Prostate gland (tissue), 2 donors: ENCODE results near the gene SMPD4.
"Not testable (repeated sequence)": the region's sequence is repeated elsewhere in the genome, so short reads cannot be mapped to it uniquely, and the experiment has no call there.

Experiments used
- POLR2A ChIP-seq: fragments of 450-650 bp; IDR thresholded peaks from one replicate; pipeline ENCODE4 v1.6.1; 2016; ENCODE audit warnings: antibody characterized with exemption, mild to moderate bottlenecking
- TF ChIP-seq, protein P1 (sequence below), 4 experiments: fragments of 200-600 bp in 2 of 4; fragments of 450-650 bp in 2 of 4; sonication (generic) in 2 of 4; IDR thresholded peaks; 1 replicate in 3 of 4; 2 replicates in 1 of 4; pipeline ENCODE4 v1.5.1; 2016 to 2019; ENCODE audit warnings: antibody characterized with exemption in 4 of 4, mild to moderate bottlenecking in 2 of 4, moderate library complexity in 2 of 4

GRCh38 chr2:130228005-130228404 lies 46.6 kb upstream of the SMPD4 start:
- not testable (repeated sequence) for TF ChIP-seq POLR2A
- TF ChIP-seq, protein P1, sequence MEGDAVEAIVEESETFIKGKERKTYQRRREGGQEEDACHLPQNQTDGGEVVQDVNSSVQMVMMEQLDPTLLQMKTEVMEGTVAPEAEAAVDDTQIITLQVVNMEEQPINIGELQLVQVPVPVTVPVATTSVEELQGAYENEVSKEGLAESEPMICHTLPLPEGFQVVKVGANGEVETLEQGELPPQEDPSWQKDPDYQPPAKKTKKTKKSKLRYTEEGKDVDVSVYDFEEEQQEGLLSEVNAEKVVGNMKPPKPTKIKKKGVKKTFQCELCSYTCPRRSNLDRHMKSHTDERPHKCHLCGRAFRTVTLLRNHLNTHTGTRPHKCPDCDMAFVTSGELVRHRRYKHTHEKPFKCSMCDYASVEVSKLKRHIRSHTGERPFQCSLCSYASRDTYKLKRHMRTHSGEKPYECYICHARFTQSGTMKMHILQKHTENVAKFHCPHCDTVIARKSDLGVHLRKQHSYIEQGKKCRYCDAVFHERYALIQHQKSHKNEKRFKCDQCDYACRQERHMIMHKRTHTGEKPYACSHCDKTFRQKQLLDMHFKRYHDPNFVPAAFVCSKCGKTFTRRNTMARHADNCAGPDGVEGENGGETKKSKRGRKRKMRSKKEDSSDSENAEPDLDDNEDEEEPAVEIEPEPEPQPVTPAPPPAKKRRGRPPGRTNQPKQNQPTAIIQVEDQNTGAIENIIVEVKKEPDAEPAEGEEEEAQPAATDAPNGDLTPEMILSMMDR (IDR thresholded peaks at IDR 0.05): not testable (repeated sequence)
